ENCODE results near the gene OCIAD2. TPM values are rescaled to one million over a fixed set of nuclear protein-coding genes. Genes with fewer than 3 reads are reported as not detected.

OCIAD2 gene
- total and polyA plus RNA-seq, 2 of the 8 experiments (the other 6 are each of a cell fraction or from before 2014, with no cell fraction given) = 105 to 122 TPM

- Histone ChIP-seq H2AK5ac (ENCODE audit: low read depth, low read length) (no peak overlapping the region), H2BK120ac (replicated peaks; ENCODE audit: low read depth, low read length) (no peak overlapping the region), H3K36me3 (ENCODE audit: control insufficient read depth in 2 of 4, insufficient read depth in 4 of 4, low read length in 3 of 4) (peaks cover 6 to 26% (median 16%) of the 10 kb centered on the region in 4 experiments; a peak in 7 of 8 replicates), H3K27ac (ENCODE audit: low read depth, low read length) (no peak overlapping the region), H3K23me2 (ENCODE audit: low read depth, low read length) (peaks cover 5% of the 10 kb centered on the region), H3K4me2 (ENCODE audit: insufficient read depth in 1 of 2, low read depth in 2 of 2, low read length in 2 of 2) (no peak overlapping the region), H3K4me1 (replicated peaks in 1 of 4; ENCODE audit: control insufficient read depth in 3 of 4, insufficient read depth in 4 of 4, low read length in 3 of 4) (peaks cover 0 to 4% (median 2%) of the 10 kb centered on the region in 4 experiments; a peak in 4 of 7 replicates), H3K4me3 (ENCODE audit: extremely low read depth in 1 of 4, insufficient read depth in 2 of 4, low read depth in 3 of 4, low read length in 4 of 4) (no peak overlapping the region), H3K27me3 (replicated peaks in 1 of 4; ENCODE audit: control insufficient read depth in 3 of 4, extremely low read depth in 1 of 4, insufficient read depth in 3 of 4, low read length in 3 of 4) (no peaks in the 10 kb centered on the region), H3K23ac (ENCODE audit: insufficient read length) (no peak overlapping the region), H4K20me1 (replicated peaks in 1 of 2; ENCODE audit: control insufficient read depth in 1 of 2, insufficient read depth in 2 of 2, low read length in 2 of 2) (peaks cover 0 to 4% of the 10 kb centered on the region in 2 experiments), H3K18ac (ENCODE audit: extremely low read depth, low read length) (no peak overlapping the region), H2BK15ac (ENCODE audit: low read length) (no peak overlapping the region), H4K5ac (ENCODE audit: insufficient read length, low read depth, low read length) (no peak overlapping the region), H3K79me2 (ENCODE audit: control insufficient read depth in 1 of 2, insufficient read depth in 2 of 2, low read length in 2 of 2) (no peaks in the 10 kb centered on the region; a peak in 1 of 4 replicates), H3K9me3 (ENCODE audit: insufficient read depth in 2 of 2, low read depth in 1 of 2, low read length in 1 of 2) (no peaks in the 10 kb centered on the region), H3K14ac (ENCODE audit: insufficient read length) (no peak overlapping the region), H4K8ac (ENCODE audit: extremely low read depth, insufficient read depth, low read length) (no peak overlapping the region), H3K9ac (replicated peaks in 1 of 4; ENCODE audit: extremely low read depth in 1 of 4, low read depth in 3 of 4, low read length in 3 of 4) (no peak overlapping the region), H2AFZ (ENCODE audit: low read length) (no peak overlapping the region), H3K4ac (replicated peaks; ENCODE audit: insufficient read length, low read depth, low read length) (no peak overlapping the region), H2BK5ac (ENCODE audit: low read depth, low read length) (no peak overlapping the region), H2BK20ac (ENCODE audit: low read length) (no peak overlapping the region), H4K91ac (replicated peaks; ENCODE audit: insufficient read length, low read length) (no peak overlapping the region), H3K56ac (replicated peaks; ENCODE audit: insufficient read length, low read depth, low read length) (no peak overlapping the region), H2BK12ac (ENCODE audit: low read depth, low read length) (no peak overlapping the region), H3K79me1 (ENCODE audit: low read depth, low read length) (no peaks in the 10 kb centered on the region; the same call in 1 of the 2 replicates)
- no peak for FAIRE-seq
- 89% methylated on average over 4 of the region's 4 CpGs; no CpG with 5 or more reads in 1 of the 2 experiments for WGBS, 2 experiments (ENCODE audit: extremely low coverage in 1 of 2, insufficient coverage in 1 of 2, insufficient read length in 1 of 2, insufficient replicate concordance in 2 of 2, low coverage in 1 of 2, low lambda C conversion rate in 2 of 2, missing lambda C conversion rate in 1 of 2)
- CTCF ChIA-PET (ENCODE audit: partially characterized antibody) = interaction anchor here (1.1 to 1.7 kb wide), 4 partner anchors 12 to 61 kb away, joined by 3 to 6 read pairs (median 3); no protein-coding TSS in a partner anchor
- POLR2A ChIA-PET (ENCODE audit: partially characterized antibody) = interaction anchor here (0.6 to 2.4 kb wide), 5 partner anchors 10 to 735 kb away, joined by 3 to 10 read pairs (median 5); no protein-coding TSS in a partner anchor
- no peak for DNase-seq (ENCODE audit: low read depth in 1 of 2, low spot score in 2 of 2)
- TF ChIP-seq CHD2 (IDR thresholded peaks at IDR 0.05; ENCODE audit: low read length) (no peak), SAP30 (IDR thresholded peaks at IDR 0.05; ENCODE audit: insufficient read depth, insufficient replicate concordance, low read length) (no peak), TEAD4 (IDR thresholded peaks at IDR 0.05; ENCODE audit: low read depth, low read length) (no peak), RXRA (IDR thresholded peaks at IDR 0.05; ENCODE audit: insufficient read depth, low read depth, low read length) (no peak), EP300 (IDR thresholded peaks at IDR 0.05; ENCODE audit: borderline replicate concordance in 1 of 2, low read depth in 2 of 2, low read length in 2 of 2) (no peak), JUND (IDR thresholded peaks at IDR 0.05; ENCODE audit: low read length) (no peak), TBP (IDR thresholded peaks at IDR 0.05; ENCODE audit: low read depth, low read length) (no peak)
Measured at GRCh38 chr4:48901196-48901595, 5.4 kb downstream of the OCIAD2 start.
